ENCODE results near the gene EFCAB8.

EFCAB8 gene

DNA sequence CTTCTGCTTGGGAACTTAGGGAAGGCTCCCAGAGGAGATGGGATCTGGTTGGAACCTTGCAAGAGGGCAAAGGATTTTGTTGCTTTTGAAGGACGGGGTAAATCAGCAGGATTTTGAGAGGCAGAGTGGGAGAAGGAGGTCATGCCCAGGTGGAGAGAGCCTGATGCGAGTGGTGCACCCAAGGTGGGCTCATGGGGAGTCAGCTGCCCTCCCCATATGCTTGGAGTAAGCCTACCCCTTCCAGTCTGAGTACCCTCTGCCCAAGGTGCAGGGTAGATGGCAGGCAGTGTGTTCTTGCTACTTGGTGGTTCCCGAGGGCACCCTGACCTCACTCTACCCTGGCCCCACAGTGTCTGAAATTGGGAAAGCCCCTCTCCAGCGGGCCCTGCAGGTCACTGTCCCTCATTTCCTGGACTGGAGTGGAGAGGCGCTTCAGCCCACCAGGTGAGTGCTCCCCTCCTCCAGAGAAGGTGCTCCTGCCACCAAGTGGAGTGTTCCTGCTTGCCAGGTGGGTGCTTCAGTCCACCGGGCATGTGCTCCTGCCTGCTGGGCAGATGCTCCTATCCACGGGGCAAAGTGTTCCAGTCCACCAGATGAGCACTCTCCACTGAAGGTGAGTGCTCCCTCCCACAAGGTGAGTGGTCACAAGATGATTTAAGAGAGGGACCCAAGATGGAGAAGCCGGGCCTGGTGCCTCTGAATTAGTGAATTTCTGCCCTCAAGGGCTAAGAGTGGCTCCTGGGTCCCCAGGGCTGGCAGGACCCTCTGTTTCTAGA is 152.1 kb downstream of the EFCAB8 start:
- no peak for DNase-seq

All from CD4-positive, alpha-beta T cell treated with Interleukin-4 for 4 hours (primary cell).